ENCODE measurements around the gene LMO3.

GRCh38 chr12:16602412-16602811 lies 3.5 kb downstream of the LMO3 start:
- TF ChIP-seq CTCF (IDR thresholded peaks at IDR 0.05), result no peak
- TF ChIP-seq POLR2AphosphoS5 (IDR thresholded peaks at IDR 0.05), result no peak
